Karpas-422 (cell line): ENCODE measurements around the gene LCE3A. TPM values are rescaled to one million over a fixed set of nuclear protein-coding genes. Genes with fewer than 3 reads are reported as not detected.
"Not testable (repeated sequence)": the region's sequence is repeated elsewhere in the genome, so short reads cannot be mapped to it uniquely, and the experiment has no call there.

Experiments
- DNase-seq: peaks from one replicate; pipeline ENCODE4 v3.0.0-alpha.2; 2015
- H2AFZ ChIP-seq: fragments of 200-600 bp; sonication (generic); 2 replicates; pipeline ENCODE4 v1.6.1; 2014; ENCODE audit warnings: antibody characterized with exemption, low read length, mixed read lengths
- H3K27ac ChIP-seq: fragments of 200-600 bp; sonication (generic); 2 replicates; pipeline ENCODE4 v1.5.1; 2014; ENCODE audit warnings: mild to moderate bottlenecking, low read length, moderate library complexity
- H3K27me3 ChIP-seq: fragments of 200-600 bp; sonication (generic); 2 replicates; pipeline ENCODE4 v1.6.1; 2014; ENCODE audit warnings: low read length, mixed read lengths
- H3K36me3 ChIP-seq: fragments of 200-600 bp; sonication (generic); 2 replicates; pipeline ENCODE4 v1.6.1; 2014; ENCODE audit warnings: low read length, mixed read lengths; ENCODE audit not compliant: insufficient read depth
- H3K4me1 ChIP-seq: fragments of 200-600 bp; sonication (generic); 2 replicates; pipeline ENCODE4 v1.6.1; 2014; ENCODE audit warnings: mild to moderate bottlenecking, low read length, mixed read lengths
- H3K4me2 ChIP-seq: fragments of 200-600 bp; sonication (generic); 2 replicates; pipeline ENCODE4 v1.6.1; 2014; ENCODE audit warnings: low read length, low read depth, mild to moderate bottlenecking; ENCODE audit not compliant: poor library complexity, severe bottlenecking
- H3K4me3 ChIP-seq: fragments of 200-600 bp; sonication (generic); 2 replicates; pipeline ENCODE4 v1.5.1; 2014; ENCODE audit warnings: mild to moderate bottlenecking, antibody characterized with exemption, low read length, mixed read lengths
- H3K79me2 ChIP-seq: fragments of 200-600 bp; sonication (generic); 2 replicates; pipeline ENCODE4 v1.6.1; 2014; ENCODE audit warnings: mild to moderate bottlenecking, low read length, mixed read lengths
- H3K9ac ChIP-seq: fragments of 200-600 bp; sonication (generic); 2 replicates; pipeline ENCODE4 v1.6.0; 2014; ENCODE audit warnings: low read length
- H3K9me2 ChIP-seq: fragments of 200-600 bp; sonication (generic), shearing (Covaris generic); replicated peaks from 2 replicates; pipeline ENCODE4 v1.6.0; 2014; ENCODE audit warnings: mild to moderate bottlenecking, low read length, moderate library complexity; ENCODE audit not compliant: insufficient read depth
- H3K9me3 ChIP-seq: fragments of 300-700, 200-600 bp; sonication (generic); 2 replicates; pipeline ENCODE4 v1.6.1; 2014; ENCODE audit warnings: low read length, mixed read lengths
- H4K20me1 ChIP-seq: fragments of 200-600 bp; sonication (generic); 2 replicates; pipeline ENCODE4 v1.6.1; 2014; ENCODE audit warnings: mild to moderate bottlenecking, antibody characterized with exemption, low read length, low read depth; ENCODE audit not compliant: insufficient read depth
- total RNA-seq: library from RNA; depleted of rRNA; stranded (reverse); fragments of >200 nt; shearing (Covaris generic); gene quantifications from 2 replicates; pipeline ENCODE4 v1.2.3, GENCODE V29; 2014; ENCODE audit warnings: low replicate concordance; rRNA removed

The LCE3A gene
- total RNA-seq: not detected in 2 replicates

GRCh38 chr1:152622803-152623202, at the start of gene LCE3A:
Gene LCE3A, minus strand, starts transcription at chr1:152623103. Its CDS starts 0 bp downstream, at chr1:152623103.
- Histone ChIP-seq H4K20me1 (no peaks in the 10 kb centered on the region), H3K9ac (no peak within 1 kb of the TSS), H3K79me2 (no peaks in the 10 kb centered on the region), H3K36me3 (no peaks in the 10 kb centered on the region), H2AFZ (no peak within 1 kb of the TSS), H3K9me2 (no peaks in the 10 kb centered on the region), H3K4me1 (no peaks in the 10 kb centered on the region), H3K27ac (no peak within 1 kb of the TSS), H3K9me3 (peaks cover 19% of the 10 kb centered on the region), H3K4me3 (no peak within 1 kb of the TSS), H3K4me2 (no peak within 1 kb of the TSS), H3K27me3 (no peaks in the 10 kb centered on the region; the same call in 1 of the 2 replicates)
- peak; percentile 2 for DNase-seq

- no peak overlapping the region for H3K4me3 ChIP-seq
- no peak overlapping the region for H2AFZ ChIP-seq
- no peak for DNase-seq
- no peaks in the 10 kb centered on the region for H3K79me2 ChIP-seq
- no peaks in the 10 kb centered on the region for H3K27me3 ChIP-seq
- H3K4me2 ChIP-seq: no peak overlapping the region
- H3K36me3 ChIP-seq: no peaks in the 10 kb centered on the region
- H3K27ac ChIP-seq: no peak overlapping the region
- no peaks in the 10 kb centered on the region for H3K9me2 ChIP-seq
- no peaks in the 10 kb centered on the region for H3K9me3 ChIP-seq
- H4K20me1 ChIP-seq: no peaks in the 10 kb centered on the region
- no peaks in the 10 kb centered on the region for H3K4me1 ChIP-seq
- no peak overlapping the region for H3K9ac ChIP-seq
These were observed 44.7 kb upstream of the LCE3A start for GRCh38 chr1:152667648-152668047.

GRCh38 chr1:152666171-152666570, 43.3 kb upstream of the LCE3A start:
- not testable (repeated sequence) for H4K20me1 ChIP-seq, DNase-seq, H3K4me3 ChIP-seq, H3K4me2 ChIP-seq, H3K27me3 ChIP-seq, H3K79me2 ChIP-seq, H2AFZ ChIP-seq, H3K9me3 ChIP-seq, H3K9me2 ChIP-seq, H3K27ac ChIP-seq, H3K36me3 ChIP-seq, H3K9ac ChIP-seq, H3K4me1 ChIP-seq

- Histone ChIP-seq H3K4me1 (no peaks in the 10 kb centered on the region), H3K4me2 (no peak within 1 kb of the TSS), H3K27me3 (no peaks in the 10 kb centered on the region), H3K9ac (no peak within 1 kb of the TSS), H3K36me3 (no peaks in the 10 kb centered on the region), H3K4me3 (no peak within 1 kb of the TSS), H3K9me3 (no peaks in the 10 kb centered on the region), H4K20me1 (no peaks in the 10 kb centered on the region), H2AFZ (no peak within 1 kb of the TSS), H3K9me2 (no peaks in the 10 kb centered on the region), H3K79me2 (no peaks in the 10 kb centered on the region), H3K27ac (no peak within 1 kb of the TSS)
- no peak for DNase-seq
These were observed 40.2 kb upstream of the LCE3A start, which contains the start of gene LCE2D for GRCh38 chr1:152663098-152663497. Gene LCE2D, plus strand, starts transcription at chr1:152663380. Its CDS starts 726 bp downstream, at chr1:152664106.

- H3K4me1 ChIP-seq: no peaks in the 10 kb centered on the region
- H2AFZ ChIP-seq: no peak overlapping the region
- H3K36me3 ChIP-seq: no peaks in the 10 kb centered on the region
- DNase-seq: no peak
- H3K4me3 ChIP-seq: no peak overlapping the region
- no peaks in the 10 kb centered on the region for H3K79me2 ChIP-seq
- H3K9ac ChIP-seq: no peak overlapping the region
- no peak overlapping the region for H3K27ac ChIP-seq
- H4K20me1 ChIP-seq: no peaks in the 10 kb centered on the region
- H3K9me3 ChIP-seq: no peaks in the 10 kb centered on the region
- H3K4me2 ChIP-seq: no peak overlapping the region
- no peaks in the 10 kb centered on the region for H3K27me3 ChIP-seq
- no peaks in the 10 kb centered on the region for H3K9me2 ChIP-seq
These were observed 35.7 kb upstream of the LCE3A start for GRCh38 chr1:152658649-152659048.

GRCh38 chr1:152657677-152658076, 34.8 kb upstream of the LCE3A start:
- no peak overlapping the region for H3K9ac ChIP-seq
- no peak overlapping the region for H2AFZ ChIP-seq
- no peak overlapping the region for H3K27ac ChIP-seq
- no peak overlapping the region for H3K4me3 ChIP-seq
- no peaks in the 10 kb centered on the region for H3K9me3 ChIP-seq
- no peak for DNase-seq
- H3K36me3 ChIP-seq: no peaks in the 10 kb centered on the region
- no peaks in the 10 kb centered on the region for H3K27me3 ChIP-seq
- H3K9me2 ChIP-seq: no peaks in the 10 kb centered on the region
- no peak overlapping the region for H3K4me2 ChIP-seq
- no peaks in the 10 kb centered on the region for H3K4me1 ChIP-seq
- no peaks in the 10 kb centered on the region for H4K20me1 ChIP-seq
- H3K79me2 ChIP-seq: no peaks in the 10 kb centered on the region

GRCh38 chr1:152656459-152656858, 33.6 kb upstream of the LCE3A start:
- Histone ChIP-seq H3K4me2 (no peak overlapping the region), H3K27ac (no peak overlapping the region), H3K9me3 (no peaks in the 10 kb centered on the region), H2AFZ (no peak overlapping the region), H3K4me3 (no peak overlapping the region), H3K27me3 (no peaks in the 10 kb centered on the region), H3K9me2 (no peaks in the 10 kb centered on the region), H3K36me3 (no peaks in the 10 kb centered on the region), H3K9ac (no peak overlapping the region), H4K20me1 (no peaks in the 10 kb centered on the region), H3K4me1 (no peaks in the 10 kb centered on the region), H3K79me2 (no peaks in the 10 kb centered on the region)
- no peak for DNase-seq

- no peaks in the 10 kb centered on the region for H3K9me2 ChIP-seq
- no peak overlapping the region for H3K9ac ChIP-seq
- peak; percentile 91 for DNase-seq
- no peak overlapping the region for H2AFZ ChIP-seq
- no peak overlapping the region for H3K4me3 ChIP-seq
- no peaks in the 10 kb centered on the region for H3K79me2 ChIP-seq
- no peaks in the 10 kb centered on the region for H3K9me3 ChIP-seq
- H3K27ac ChIP-seq: no peak overlapping the region
- H3K36me3 ChIP-seq: no peaks in the 10 kb centered on the region
- no peaks in the 10 kb centered on the region for H3K27me3 ChIP-seq
- no peaks in the 10 kb centered on the region for H4K20me1 ChIP-seq
- H3K4me1 ChIP-seq: no peaks in the 10 kb centered on the region
- no peak overlapping the region for H3K4me2 ChIP-seq
These were observed 31.2 kb upstream of the LCE3A start for GRCh38 chr1:152654110-152654509.

- no peaks in the 10 kb centered on the region for H3K36me3 ChIP-seq
- no peaks in the 10 kb centered on the region for H3K9me3 ChIP-seq
These were observed 23.8 kb upstream of the LCE3A start for GRCh38 chr1:152646656-152647055.

More at GRCh38 chr1:152646656-152647055, 23.8 kb upstream of the LCE3A start:
- Histone ChIP-seq H3K4me1 (no peaks in the 10 kb centered on the region), H3K27ac (no peak overlapping the region), H3K79me2 (no peaks in the 10 kb centered on the region), H3K9me2 (no peaks in the 10 kb centered on the region), H3K9ac (no peak overlapping the region), H3K4me2 (no peak overlapping the region), H3K27me3 (no peaks in the 10 kb centered on the region), H2AFZ (no peak overlapping the region), H3K4me3 (no peak overlapping the region), H4K20me1 (no peaks in the 10 kb centered on the region)
- no peak for DNase-seq
